Rectal smooth muscle tissue (tissue), 1 donor: Measurements from ENCODE around the gene RHBDL1.
A peak's percentile ranks its signal among the peaks of the same experiment; 100 is the strongest.

Experiments used
- H3K27ac ChIP-seq: one replicate; pipeline ENCODE4 v1.7.0; 2013; ENCODE audit warnings: low read depth, low read length, inconsistent platforms
- H3K27me3 ChIP-seq: one replicate; pipeline ENCODE4 v1.7.0; 2013; ENCODE audit warnings: low read length; ENCODE audit not compliant: control insufficient read depth, insufficient read depth
- H3K36me3 ChIP-seq: one replicate; pipeline ENCODE4 v1.7.0; 2013; ENCODE audit warnings: low read length; ENCODE audit not compliant: control insufficient read depth, insufficient read depth
- H3K4me1 ChIP-seq: one replicate; pipeline ENCODE4 v1.7.0; 2013; ENCODE audit warnings: low read length; ENCODE audit not compliant: control insufficient read depth, insufficient read depth
- H3K4me3 ChIP-seq: one replicate; pipeline ENCODE4 v1.7.0; 2013; ENCODE audit warnings: low read length
- H3K9ac ChIP-seq: one replicate; pipeline ENCODE4 v1.7.0; 2013; ENCODE audit warnings: low read length

The RHBDL1 gene

DNA sequence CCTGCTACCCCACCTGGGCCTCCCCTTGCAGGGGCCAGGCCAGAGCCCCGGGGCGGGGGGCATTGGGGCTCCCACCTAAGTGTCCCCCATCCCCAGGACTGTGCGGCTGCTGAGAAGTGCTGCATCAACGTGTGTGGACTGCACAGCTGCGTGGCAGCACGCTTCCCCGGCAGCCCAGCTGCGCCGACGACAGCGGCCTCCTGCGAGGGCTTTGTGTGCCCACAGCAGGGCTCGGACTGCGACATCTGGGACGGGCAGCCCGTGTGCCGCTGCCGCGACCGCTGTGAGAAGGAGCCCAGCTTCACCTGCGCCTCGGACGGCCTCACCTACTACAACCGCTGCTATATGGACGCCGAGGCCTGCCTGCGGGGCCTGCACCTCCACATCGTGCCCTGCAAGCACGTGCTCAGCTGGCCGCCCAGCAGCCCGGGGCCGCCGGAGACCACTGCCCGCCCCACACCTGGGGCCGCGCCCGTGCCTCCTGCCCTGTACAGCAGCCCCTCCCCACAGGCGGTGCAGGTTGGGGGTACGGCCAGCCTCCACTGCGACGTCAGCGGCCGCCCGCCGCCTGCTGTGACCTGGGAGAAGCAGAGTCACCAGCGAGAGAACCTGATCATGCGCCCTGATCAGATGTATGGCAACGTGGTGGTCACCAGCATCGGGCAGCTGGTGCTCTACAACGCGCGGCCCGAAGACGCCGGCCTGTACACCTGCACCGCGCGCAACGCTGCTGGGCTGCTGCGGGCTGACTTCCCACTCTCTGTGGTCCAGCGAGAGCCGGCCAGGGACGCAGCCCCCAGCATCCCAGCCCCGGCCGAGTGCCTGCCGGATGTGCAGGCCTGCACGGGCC is 42.8 kb upstream of the RHBDL1 start:
- no peaks in the 10 kb centered on the region for H3K36me3 ChIP-seq
- no peak overlapping the region for H3K9ac ChIP-seq
- H3K27ac ChIP-seq, result no peak overlapping the region
- no peak overlapping the region for H3K4me3 ChIP-seq
- peaks cover 2% of the 10 kb centered on the region for H3K27me3 ChIP-seq
- peaks cover 7% of the 10 kb centered on the region for H3K4me1 ChIP-seq

DNA sequence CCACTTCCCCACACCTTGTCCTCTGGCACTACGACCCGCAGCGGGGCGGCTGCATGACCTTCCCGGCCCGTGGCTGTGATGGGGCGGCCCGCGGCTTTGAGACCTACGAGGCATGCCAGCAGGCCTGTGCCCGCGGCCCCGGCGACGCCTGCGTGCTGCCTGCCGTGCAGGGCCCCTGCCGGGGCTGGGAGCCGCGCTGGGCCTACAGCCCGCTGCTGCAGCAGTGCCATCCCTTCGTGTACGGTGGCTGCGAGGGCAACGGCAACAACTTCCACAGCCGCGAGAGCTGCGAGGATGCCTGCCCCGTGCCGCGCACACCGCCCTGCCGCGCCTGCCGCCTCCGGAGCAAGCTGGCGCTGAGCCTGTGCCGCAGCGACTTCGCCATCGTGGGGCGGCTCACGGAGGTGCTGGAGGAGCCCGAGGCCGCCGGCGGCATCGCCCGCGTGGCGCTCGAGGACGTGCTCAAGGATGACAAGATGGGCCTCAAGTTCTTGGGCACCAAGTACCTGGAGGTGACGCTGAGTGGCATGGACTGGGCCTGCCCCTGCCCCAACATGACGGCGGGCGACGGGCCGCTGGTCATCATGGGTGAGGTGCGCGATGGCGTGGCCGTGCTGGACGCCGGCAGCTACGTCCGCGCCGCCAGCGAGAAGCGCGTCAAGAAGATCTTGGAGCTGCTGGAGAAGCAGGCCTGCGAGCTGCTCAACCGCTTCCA is 42.0 kb upstream of the RHBDL1 start:
- peaks cover 2% of the 10 kb centered on the region for H3K27me3 ChIP-seq
- H3K36me3 ChIP-seq, result no peaks in the 10 kb centered on the region
- peaks cover 7% of the 10 kb centered on the region for H3K4me1 ChIP-seq
- no peak overlapping the region for H3K9ac ChIP-seq
- no peak overlapping the region for H3K27ac ChIP-seq
- no peak overlapping the region for H3K4me3 ChIP-seq

DNA sequence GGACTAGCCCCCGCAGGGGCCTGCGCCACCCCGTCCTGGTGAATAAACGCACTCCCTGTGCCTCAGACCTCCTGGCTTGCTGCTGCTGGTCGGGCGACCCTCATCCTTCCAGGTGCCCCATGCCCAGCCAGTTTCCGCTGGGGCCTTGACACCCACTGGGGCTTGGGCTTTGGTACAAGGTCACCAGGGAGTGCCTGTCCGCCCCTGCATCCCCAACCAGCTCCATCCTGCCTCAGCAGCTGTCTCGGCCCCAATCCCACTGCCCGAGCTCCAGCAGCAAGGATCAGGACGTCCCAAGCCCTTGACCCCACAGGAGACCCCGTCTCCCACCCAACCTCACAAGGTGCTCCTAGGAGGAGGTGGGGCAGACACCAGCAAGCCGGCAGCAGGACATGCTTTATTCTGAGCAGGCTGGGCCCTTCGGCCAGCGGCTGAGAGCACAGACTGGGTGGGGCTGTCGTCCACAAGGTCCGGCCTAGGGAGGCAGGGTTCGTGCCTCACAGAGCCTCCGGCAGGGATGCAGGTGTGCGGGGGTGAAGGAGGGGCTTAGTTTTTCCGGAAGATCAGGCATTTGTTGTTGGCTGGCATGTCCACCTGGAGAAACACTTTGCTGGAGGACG is 41.3 kb upstream of the RHBDL1 start:
- H3K9ac ChIP-seq, result no peak overlapping the region
- H3K27me3 ChIP-seq, result peaks cover 2% of the 10 kb centered on the region
- no peak overlapping the region for H3K27ac ChIP-seq
- no peak overlapping the region for H3K4me3 ChIP-seq
- H3K4me1 ChIP-seq, result peaks cover 7% of the 10 kb centered on the region
- no peaks in the 10 kb centered on the region for H3K36me3 ChIP-seq

DNA sequence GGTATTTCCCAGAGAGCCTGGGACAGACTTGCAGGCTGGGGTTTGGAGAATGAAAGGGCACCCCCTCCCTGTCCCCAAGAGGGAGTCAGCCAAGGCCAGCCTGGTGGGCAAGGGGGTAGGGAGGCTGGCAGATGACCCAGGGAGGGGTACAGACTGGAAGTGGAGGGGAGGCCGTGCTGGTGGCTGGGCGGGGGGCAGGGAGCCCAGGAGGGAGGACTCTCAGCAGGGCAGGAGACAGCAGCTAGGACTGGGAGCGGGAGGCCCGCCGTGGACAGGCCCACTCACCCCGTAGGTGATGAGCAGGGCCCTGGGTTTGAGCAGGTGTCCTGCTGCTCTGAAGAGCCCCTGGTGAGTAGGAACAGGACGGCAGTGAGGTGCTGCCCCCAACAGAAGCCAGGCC is 40.5 kb upstream of the RHBDL1 start:
- Histone ChIP-seq H3K4me3 (no peak overlapping the region), H3K9ac (no peak overlapping the region), H3K27me3 (peaks cover 2% of the 10 kb centered on the region), H3K27ac (no peak overlapping the region), H3K4me1 (peaks cover 7% of the 10 kb centered on the region), H3K36me3 (no peaks in the 10 kb centered on the region)

DNA sequence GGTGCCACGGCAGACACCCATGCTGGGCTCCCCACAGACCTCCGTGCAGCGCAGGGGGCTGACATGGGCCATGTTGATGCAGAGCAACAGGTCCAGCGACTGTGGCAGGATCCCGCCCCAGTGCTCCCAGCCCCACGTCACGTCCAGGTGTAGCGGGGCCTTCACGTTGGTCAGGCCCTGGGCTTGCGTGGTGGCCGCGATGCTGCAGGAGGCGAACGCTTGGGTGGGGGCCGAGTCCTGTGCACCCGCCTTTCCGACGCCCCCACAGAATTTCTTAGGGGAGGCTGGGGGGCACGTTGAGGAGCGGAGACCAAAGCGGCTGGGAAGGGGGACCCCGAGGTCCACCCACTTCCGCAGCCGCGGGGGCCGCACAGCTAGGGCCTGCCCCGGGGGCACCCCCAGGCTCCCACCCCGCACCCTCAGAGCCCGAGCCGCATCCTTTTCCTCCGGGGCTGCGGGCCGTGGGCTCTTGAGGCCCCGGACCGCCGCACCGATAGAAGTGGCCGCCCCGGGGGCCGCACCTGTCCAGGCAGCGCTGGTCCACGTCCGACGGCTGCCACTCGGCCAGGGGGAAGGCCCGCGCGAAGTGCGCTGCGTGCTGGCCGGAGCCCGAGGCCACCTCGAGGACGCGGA is 39.8 kb upstream of the RHBDL1 start:
- Histone ChIP-seq H3K27me3 (peaks cover 2% of the 10 kb centered on the region), H3K27ac (peak overlapping the region; percentile 24)

DNA sequence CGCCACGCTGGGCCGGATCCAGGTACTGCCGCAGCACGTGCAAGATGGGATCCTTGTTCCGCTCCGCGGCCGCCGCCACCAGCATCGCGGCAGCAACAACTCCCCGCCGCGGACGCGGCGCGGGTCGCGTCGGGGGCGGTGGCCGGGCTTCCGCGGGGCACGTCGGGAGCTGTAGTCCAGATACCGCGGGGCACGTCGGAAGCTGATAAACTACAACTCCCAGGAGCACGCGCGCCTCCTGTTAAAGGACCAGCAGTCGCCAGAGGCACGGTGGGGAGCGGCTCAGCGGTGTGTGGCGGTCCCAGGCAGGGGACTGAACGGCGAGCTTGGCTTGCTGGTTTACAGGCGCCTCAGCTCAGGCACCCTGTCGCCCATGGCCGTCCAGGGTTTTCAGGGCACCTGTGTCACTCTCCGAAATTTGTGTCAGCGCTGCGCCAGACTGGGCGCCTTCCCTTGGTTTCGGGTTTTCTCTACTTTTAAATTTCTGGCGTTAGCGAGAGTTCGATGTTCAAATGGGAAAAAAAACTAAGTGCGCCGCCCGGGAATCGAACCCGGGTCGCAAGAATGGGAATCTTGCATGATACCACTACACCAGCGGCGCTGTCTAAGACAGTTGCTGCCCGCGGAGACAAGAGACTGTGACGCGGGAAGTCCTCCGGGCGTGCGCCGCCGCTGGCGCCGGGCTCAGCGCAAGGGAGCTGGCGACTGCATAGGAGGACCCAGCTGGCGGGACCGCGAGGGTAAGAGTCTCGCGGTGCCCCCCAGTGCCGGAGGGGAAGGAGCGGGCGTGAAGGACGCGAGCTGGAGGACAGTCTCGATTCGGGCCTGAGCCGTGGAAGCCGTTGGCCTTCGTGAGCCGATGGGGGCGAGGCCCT is 39.0 kb upstream of the RHBDL1 start, which contains the start of gene METTL26:
TSS of gene METTL26 (minus strand) at position 100 of the 875 bp plus-strand sequence. CDS start at position 85, 15 bp downstream.
- H3K4me1 ChIP-seq, result peaks cover 7% of the 10 kb centered on the region
- peak within 1 kb of the TSS; percentile 97 for H3K27ac ChIP-seq
- H3K4me3 ChIP-seq, result peak within 1 kb of the TSS; percentile 91
- H3K36me3 ChIP-seq, result no peaks in the 10 kb centered on the region
- peak within 1 kb of the TSS; percentile 74 for H3K9ac ChIP-seq
- H3K27me3 ChIP-seq, result peaks cover 2% of the 10 kb centered on the region

More for the DNA sequence above, 39.8 kb upstream of the RHBDL1 start:
- Histone ChIP-seq H3K4me1 (peaks cover 7% of the 10 kb centered on the region), H3K9ac (peak overlapping the region; percentile 53), H3K4me3 (peak overlapping the region; percentile 91), H3K36me3 (no peaks in the 10 kb centered on the region)

DNA sequence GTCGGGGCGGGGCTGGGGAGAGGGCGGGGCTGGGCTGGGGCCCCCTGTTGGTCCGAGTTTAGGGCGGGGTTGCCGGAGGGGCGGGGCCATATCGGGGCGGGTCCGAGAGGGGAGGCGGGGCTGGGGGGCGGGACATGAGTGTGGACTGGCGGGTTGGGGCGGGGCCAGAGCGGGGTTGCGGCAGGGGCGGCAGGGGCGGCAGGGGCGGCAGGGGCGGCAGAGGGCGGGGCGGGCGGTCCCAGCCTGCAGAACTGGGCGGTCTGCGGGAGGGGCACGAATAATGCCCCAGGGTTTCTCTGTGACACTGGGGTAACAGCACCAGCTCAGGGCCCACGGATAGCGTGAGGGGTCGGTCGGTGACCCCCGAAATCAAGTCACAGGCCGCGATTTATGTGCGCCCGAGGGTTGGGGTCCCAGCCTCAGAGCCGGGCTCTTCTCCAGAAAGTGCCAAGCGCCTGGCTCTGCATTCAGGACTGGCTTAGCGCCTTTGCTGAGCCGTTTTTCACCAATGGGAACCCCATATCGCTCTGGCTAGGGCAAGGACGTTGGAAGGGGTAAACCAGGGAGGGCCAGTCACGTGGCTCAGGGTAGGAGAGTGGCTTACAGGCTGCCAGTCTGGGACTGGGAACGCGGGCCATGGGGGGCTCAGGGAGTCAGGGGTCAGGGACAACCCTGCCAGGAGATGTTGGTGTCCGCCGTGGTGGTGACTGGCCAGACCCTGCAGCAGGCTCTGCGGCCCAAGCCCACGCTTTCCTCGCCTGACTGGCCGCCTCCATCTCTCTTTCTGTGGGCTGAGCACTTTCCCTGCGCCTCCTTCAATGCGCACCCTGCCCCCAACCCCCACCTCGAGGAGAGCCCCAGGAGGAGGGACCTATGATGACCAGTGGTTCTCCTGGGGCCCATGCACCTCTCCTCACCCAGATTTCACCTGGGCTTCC is 38.1 kb upstream of the RHBDL1 start:
- H3K36me3 ChIP-seq, result no peaks in the 10 kb centered on the region
- H3K4me1 ChIP-seq, result peaks cover 7% of the 10 kb centered on the region
- H3K27ac ChIP-seq, result peak overlapping the region; percentile 97
- H3K27me3 ChIP-seq, result no peaks in the 10 kb centered on the region
- peak overlapping the region; percentile 91 for H3K4me3 ChIP-seq
- H3K9ac ChIP-seq, result no peak overlapping the region

DNA sequence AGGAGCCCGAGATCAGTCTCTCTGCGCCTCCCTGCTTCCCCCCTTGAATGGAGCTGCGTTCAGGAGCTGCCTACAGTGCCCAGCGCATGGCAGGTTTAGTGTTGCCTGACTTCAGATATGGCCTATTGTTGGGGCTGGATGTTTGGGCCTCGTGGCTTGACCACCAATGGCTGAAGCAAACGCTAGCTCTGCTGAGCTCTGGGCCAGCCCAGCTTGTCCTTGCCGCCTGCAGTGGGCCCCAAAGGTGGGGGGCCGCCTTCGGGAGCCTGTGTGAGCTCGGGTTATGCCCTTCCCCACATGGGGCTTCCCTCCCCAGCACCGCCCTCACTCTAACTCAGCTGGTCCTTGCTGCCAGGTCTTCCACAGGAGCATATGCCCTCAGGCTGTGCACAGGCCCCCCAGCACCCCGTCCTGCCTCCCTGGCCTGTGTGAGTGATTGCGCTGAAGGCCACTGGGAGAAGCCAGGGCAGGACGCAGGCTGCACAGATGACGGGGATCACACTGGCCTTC is 37.4 kb upstream of the RHBDL1 start:
- Histone ChIP-seq H3K4me1 (peaks cover 10% of the 10 kb centered on the region), H3K27me3 (no peaks in the 10 kb centered on the region), H3K4me3 (no peak overlapping the region), H3K36me3 (no peaks in the 10 kb centered on the region), H3K27ac (no peak overlapping the region), H3K9ac (no peak overlapping the region)

DNA sequence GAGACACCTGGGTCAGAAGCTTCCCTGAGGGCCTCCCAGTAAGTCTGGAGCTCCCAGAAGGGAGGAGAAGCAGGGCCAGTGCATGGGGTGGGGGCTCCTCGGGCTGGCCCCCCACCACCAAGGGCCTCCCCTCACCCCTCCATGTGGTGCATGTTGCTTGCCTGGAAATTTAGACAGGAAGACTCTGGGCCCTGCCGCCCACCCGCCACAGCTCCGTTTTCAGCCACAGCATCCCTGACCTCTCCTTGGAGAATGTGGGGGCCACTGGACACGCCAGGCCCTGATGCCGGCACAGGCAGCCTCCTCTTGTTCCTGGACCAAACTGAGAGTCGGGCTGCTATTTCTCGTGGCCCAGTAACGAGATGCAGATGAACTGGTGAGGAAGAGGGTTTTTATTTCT is 36.6 kb upstream of the RHBDL1 start:
- H3K27ac ChIP-seq, result no peak overlapping the region
- no peaks in the 10 kb centered on the region for H3K27me3 ChIP-seq
- H3K4me1 ChIP-seq, result peaks cover 10% of the 10 kb centered on the region
- no peak overlapping the region for H3K4me3 ChIP-seq
- no peak overlapping the region for H3K9ac ChIP-seq
- H3K36me3 ChIP-seq, result no peaks in the 10 kb centered on the region

DNA sequence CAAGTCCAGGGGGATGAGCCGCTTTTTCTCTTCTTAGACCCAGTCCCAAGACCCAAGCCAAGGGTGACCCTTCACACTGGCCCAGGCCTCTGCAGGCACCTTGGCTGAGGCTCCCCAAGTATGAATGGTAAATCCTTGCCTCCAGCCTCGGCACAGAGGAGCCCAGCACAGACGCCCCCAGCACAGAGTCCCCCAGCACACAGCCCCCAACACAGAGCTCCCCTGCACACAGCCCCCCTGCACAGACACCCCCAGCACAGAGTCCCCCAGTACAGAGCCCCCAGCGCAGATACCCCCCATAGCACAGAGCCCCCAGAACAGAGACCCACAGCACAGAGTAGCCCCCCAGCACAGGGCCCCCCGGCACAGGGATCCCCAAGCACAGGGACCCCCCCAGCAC is 34.9 kb upstream of the RHBDL1 start:
- no peaks in the 10 kb centered on the region for H3K36me3 ChIP-seq
- no peaks in the 10 kb centered on the region for H3K27me3 ChIP-seq
- H3K4me3 ChIP-seq, result no peak overlapping the region
- no peak overlapping the region for H3K9ac ChIP-seq
- H3K4me1 ChIP-seq, result peaks cover 6% of the 10 kb centered on the region
- H3K27ac ChIP-seq, result peak overlapping the region; percentile 91
